ENCODE results near the gene ADCY4.
"Not testable (repeated sequence)": the region's sequence is repeated elsewhere in the genome, so short reads cannot be mapped to it uniquely, and the experiment has no call there.

ADCY4 gene

DNA sequence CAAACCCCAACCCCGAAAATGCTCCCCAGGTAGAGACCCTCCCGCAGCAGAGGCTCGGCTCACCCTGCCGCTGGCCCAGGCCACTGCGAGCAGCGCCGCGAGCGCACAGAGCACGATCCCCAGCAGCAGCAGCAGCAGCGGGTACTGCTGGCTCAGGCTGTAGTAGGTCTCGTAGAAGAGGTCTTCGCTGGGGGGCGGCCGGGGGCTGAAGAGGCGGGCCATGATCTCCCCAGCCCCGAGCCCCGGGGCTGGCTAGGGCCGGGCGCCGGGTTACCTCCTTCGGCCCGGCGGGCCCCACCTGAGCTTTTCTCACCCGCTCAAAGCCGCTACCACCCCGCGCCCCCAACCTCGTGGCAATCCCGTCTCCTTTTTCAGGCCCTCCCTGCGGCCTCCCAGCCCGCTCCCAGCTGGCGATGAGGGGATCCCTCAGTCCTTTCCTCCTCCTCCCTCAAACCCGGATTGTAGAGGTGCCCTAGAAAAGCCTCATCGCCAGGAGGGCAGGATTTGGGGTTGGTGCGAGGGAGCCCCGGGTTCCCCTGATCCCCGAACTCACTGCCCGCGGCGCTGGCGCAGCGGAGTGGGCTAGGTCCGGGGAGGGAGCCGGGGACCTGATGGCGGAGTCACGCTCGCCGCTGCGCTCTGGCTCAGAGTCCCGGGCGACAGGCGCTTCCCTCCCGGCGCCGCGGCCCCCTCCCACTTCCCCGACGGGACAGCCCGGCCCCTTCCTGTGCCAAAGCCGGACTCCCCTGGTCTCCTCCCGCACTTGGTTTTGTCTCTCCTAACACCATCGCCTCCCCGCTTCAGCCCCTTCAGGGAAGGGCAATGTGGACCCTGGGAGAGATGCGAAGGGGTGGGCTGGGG, at the start of gene ADCY4:
TSS of gene ADCY4 (minus strand) at position 641 of the 861 bp plus-strand sequence. CDS start at position 222, 419 bp downstream.
- no peak for DNase-seq (ENCODE audit: low spot score)

- DNase-seq (ENCODE audit: low spot score) = no peak
Observed at GRCh38 chr14:24384169-24384568, 49.3 kb upstream of the ADCY4 start.

GRCh38 chr14:24382064-24382371, 47.1 kb upstream of the ADCY4 start:
- no peak for DNase-seq (ENCODE audit: low spot score)

GRCh38 chr14:24381363-24382063, 46.6 kb upstream of the ADCY4 start:
- no peak for DNase-seq (ENCODE audit: low spot score)

- no peak for DNase-seq (ENCODE audit: low spot score)
Observed at GRCh38 chr14:24379907-24380730, 45.2 kb upstream of the ADCY4 start.

GRCh38 chr14:24378981-24379906, 44.4 kb upstream of the ADCY4 start:
- DNase-seq (ENCODE audit: low spot score) = no peak

GRCh38 chr14:24378327-24378726, 43.5 kb upstream of the ADCY4 start:
- DNase-seq (ENCODE audit: low spot score) = no peak

- no peak for DNase-seq (ENCODE audit: low spot score)
Observed at GRCh38 chr14:24377657-24378056, 42.8 kb upstream of the ADCY4 start.

DNA sequence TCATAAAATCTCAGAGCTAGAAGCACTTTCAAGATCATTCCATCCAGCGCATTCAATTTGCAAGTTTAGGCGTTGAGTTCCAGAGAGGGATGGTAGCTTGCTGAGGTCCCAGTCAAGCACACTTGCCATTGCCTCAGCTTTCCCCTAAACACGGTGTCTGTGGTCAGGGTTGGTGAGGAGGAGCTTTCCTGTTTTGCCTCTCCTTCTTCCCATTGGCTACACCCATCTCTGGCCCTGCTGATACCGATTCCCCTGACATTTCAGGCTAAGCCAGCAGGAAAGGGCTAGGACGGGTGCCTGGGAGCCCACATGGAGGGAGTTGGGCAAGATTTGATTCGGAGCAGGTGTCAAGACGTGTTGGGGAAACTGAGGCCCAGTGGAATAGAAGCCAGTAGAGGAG, 42.3 kb upstream of the ADCY4 start:
- DNase-seq (ENCODE audit: low spot score) = no peak

- DNase-seq (ENCODE audit: low spot score) = no peak
Observed at GRCh38 chr14:24376448-24377070, 41.7 kb upstream of the ADCY4 start.

GRCh38 chr14:24372701-24373416, 38.0 kb upstream of the ADCY4 start:
- DNase-seq (ENCODE audit: low spot score) = no peak

- not testable (repeated sequence) for DNase-seq (ENCODE audit: low spot score)
Observed at GRCh38 chr14:24371605-24372004, 36.7 kb upstream of the ADCY4 start.

DNA sequence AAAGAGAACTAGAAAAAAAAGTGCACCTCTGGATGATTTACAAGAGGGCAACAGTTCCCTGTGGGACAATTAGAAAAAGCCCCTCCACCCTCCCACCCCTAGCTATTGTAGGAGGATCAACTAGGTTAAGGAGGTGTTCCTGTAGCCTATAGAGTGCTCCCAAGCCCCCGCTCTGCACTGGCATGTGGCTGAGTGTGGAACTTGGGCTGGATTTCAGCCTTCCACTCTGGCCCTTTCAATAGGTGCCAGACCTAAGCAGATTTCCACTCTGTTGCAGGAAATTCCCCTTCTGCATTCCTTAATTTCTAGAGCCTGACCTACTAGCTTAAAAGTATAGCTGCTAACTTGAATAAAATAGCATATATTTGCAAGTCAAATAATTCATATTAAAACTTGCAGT, 35.9 kb upstream of the ADCY4 start:
- no peak for DNase-seq (ENCODE audit: low spot score)

- no peak for DNase-seq (ENCODE audit: low spot score)
Observed at GRCh38 chr14:24369907-24370687, 35.2 kb upstream of the ADCY4 start.

- no peak for DNase-seq (ENCODE audit: low spot score)
Observed at GRCh38 chr14:24369463-24369862, 34.6 kb upstream of the ADCY4 start.

- no peak for DNase-seq (ENCODE audit: low spot score)
Observed at GRCh38 chr14:24368562-24369252, 33.8 kb upstream of the ADCY4 start.

DNA sequence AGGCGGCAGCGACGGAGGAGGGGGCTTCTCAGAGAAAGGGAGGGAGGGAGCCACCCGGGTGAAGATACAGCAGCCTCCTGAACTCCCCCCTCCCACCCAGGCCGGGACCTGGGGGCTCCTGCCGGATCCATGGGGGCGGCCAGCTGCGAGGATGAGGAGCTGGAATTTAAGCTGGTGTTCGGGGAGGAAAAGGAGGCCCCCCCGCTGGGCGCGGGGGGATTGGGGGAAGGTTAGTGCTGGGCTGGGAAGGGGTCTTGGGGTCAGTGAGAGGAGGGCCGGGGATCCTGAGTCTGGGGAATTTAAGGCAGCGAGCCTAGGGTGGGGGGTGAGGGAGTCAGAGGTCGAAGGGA, 33.3 kb upstream of the ADCY4 start:
- DNase-seq (ENCODE audit: low spot score) = no peak

- peak; percentile 36 for DNase-seq (ENCODE audit: low spot score)
Observed at GRCh38 chr14:24367514-24368211, 32.8 kb upstream of the ADCY4 start, which contains the start of gene NFATC4. TSS of gene NFATC4 (plus strand) at chr14:24368184. CDS start at chr14:24368341, 157 bp downstream.
